Mucosa of stomach (tissue), 1 donor: ENCODE measurements around the gene FRMD4A.

ENCODE experiments used
- H3K27me3 ChIP-seq: one replicate; pipeline ENCODE4 v1.7.0; 2013; ENCODE audit warnings: mild to moderate bottlenecking, low read length; ENCODE audit not compliant: control insufficient read depth, insufficient read depth
- H3K36me3 ChIP-seq: one replicate; pipeline ENCODE4 v1.7.0; 2013; ENCODE audit warnings: low read length; ENCODE audit not compliant: control insufficient read depth, insufficient read depth
- H3K4me1 ChIP-seq: one replicate; pipeline ENCODE4 v1.7.0; 2013; ENCODE audit warnings: mild to moderate bottlenecking, low read length; ENCODE audit not compliant: control insufficient read depth, insufficient read depth
- H3K4me3 ChIP-seq: one replicate; pipeline ENCODE4 v1.7.0; 2013; ENCODE audit warnings: low read length
- H3K9ac ChIP-seq: one replicate; pipeline ENCODE4 v1.7.0; 2013; ENCODE audit warnings: mild to moderate bottlenecking, low read length, moderate library complexity
- H3K9me3 ChIP-seq: one replicate; pipeline ENCODE4 v1.7.0; 2013; ENCODE audit warnings: mild to moderate bottlenecking, low read length, moderate library complexity; ENCODE audit not compliant: control insufficient read depth
- donor health status: Pancreatic carcinoma.

FRMD4A gene

DNA sequence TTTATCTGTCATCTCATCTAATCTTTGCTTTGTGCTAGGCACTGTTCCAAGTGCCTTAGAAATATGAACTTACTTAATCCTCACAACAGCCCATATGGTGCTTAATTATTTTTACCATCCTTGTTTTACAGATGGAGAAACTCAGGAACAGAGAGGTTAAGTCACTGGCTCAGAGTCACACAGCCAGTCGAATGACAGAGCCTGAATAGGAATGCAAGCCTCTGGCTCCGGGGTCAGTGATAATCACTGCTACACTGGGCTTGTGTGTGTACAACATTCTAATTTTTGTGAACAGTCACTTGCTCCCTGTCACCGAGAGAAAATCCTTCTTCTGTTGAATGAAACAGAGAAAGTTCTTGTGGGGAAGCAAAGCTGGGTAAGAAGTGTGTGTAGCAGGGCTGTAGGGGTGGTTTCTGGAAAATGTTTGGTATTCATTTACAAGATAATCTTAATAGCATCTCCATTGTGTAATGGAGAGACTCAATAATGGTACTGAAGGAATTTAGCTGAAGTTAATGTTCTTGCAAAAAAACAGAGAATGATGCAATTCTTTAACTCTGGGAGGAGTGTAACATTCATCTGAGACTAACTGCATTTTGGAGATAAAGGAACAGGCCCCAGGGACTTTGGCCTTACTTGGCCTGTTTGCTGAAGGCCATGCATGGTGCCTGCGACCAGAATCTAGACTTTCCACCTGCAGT lies 290.6 kb downstream of the FRMD4A start:
- no peak overlapping the region for H3K9ac ChIP-seq
- no peaks in the 10 kb centered on the region for H3K27me3 ChIP-seq
- H3K4me1 ChIP-seq, result peaks cover 6% of the 10 kb centered on the region
- H3K36me3 ChIP-seq, result no peaks in the 10 kb centered on the region
- H3K9me3 ChIP-seq, result no peaks in the 10 kb centered on the region
- H3K4me3 ChIP-seq, result no peak overlapping the region

DNA sequence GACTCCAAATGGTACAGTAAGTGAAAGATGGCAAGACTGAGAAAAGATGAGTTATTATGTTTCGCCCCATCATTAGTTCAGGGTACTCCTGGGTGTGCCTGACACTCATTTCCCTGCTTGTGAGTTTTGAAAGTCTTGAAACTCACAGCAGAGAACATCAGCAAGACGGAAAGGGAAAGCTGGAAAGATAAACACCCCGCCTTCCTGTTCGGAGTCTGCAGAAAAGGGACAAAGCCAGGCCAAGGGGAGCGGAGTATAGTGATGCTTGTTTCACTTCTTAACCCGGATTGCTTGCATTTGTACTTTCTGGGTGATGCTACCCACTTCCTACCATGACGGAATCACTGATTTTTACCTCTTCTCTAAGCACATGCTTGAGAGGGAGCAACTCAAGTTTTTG lies 294.5 kb downstream of the FRMD4A start:
- no peaks in the 10 kb centered on the region for H3K36me3 ChIP-seq
- no peaks in the 10 kb centered on the region for H3K27me3 ChIP-seq
- no peak overlapping the region for H3K9ac ChIP-seq
- no peaks in the 10 kb centered on the region for H3K9me3 ChIP-seq
- H3K4me3 ChIP-seq, result no peak overlapping the region
- peaks cover 6% of the 10 kb centered on the region for H3K4me1 ChIP-seq

DNA sequence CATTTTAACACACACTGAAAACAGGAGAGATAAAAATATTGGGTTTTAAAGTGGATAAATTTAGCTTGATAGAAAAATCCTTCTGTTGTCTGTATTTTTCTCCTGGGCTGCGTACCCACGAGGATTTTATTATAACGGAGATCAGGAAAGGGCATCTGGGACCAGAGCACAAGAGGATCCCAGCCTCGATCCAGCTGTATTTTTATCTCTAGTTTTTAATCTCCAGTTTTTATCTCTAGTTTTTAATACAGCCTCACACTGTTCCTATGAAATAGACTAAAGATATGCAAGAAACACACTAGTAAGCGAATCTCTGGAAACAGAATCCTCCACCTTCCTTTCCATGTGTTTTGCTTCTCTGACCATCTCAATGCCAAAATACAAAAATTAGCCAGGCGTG lies 295.2 kb downstream of the FRMD4A start:
- peaks cover 3% of the 10 kb centered on the region for H3K4me1 ChIP-seq
- H3K9ac ChIP-seq, result no peak overlapping the region

DNA sequence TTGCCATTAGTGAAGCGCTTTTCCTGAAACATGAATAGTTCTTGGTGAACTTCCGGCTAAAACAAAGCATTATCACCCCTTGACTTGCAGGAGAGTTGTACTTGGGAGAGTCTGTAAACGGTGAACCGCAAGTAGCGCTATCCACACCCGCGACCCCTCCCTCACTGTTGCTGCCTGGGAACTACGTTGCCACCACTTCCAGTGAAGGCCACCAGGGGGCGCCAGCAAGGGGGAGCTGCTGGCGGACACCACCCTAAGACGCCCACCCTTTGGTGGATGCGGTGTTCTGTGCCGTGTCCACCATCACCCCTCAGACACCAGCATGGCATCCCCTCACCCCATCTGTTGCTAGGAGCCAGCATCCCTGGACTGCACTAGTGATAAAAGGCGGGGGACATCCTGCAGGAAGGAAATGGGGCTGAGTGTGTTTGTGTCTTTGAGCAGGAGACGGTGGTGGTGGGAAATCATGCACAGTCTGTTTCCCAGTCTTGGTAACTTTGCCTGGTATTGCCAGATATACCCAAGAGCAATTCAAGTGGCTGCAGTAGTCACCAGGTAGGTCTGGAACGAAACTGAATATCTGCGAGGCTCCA lies 298.2 kb downstream of the FRMD4A start:
- H3K27me3 ChIP-seq, result no peaks in the 10 kb centered on the region
- H3K9ac ChIP-seq, result no peak overlapping the region
- H3K4me3 ChIP-seq, result no peak overlapping the region
- no peaks in the 10 kb centered on the region for H3K4me1 ChIP-seq
- no peaks in the 10 kb centered on the region for H3K36me3 ChIP-seq
- H3K9me3 ChIP-seq, result no peaks in the 10 kb centered on the region

More for the DNA sequence above, 295.2 kb downstream of the FRMD4A start:
- Histone ChIP-seq H3K36me3 (no peaks in the 10 kb centered on the region), H3K4me3 (no peak overlapping the region), H3K27me3 (no peaks in the 10 kb centered on the region), H3K9me3 (no peaks in the 10 kb centered on the region)

DNA sequence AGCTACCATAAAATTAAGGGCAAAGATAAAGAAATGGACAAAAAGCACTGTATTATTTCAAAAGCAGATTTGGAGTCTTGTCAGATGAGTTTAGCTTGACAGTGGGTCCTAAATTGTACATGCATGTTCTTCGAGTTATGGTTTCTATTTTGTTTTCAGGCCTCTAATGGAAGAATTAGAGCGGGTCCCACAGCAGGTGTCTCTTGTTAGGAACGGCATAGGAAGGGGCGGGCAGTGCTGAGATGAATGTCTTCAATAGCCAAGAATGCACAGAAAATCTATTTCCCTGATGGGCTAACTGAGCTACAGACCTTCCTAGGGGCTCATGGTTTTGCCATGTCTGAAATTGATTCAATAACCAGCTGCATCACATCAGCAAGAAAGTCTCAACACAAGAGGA lies 304.4 kb downstream of the FRMD4A start:
- Histone ChIP-seq H3K9ac (no peak overlapping the region), H3K27me3 (no peaks in the 10 kb centered on the region), H3K9me3 (no peaks in the 10 kb centered on the region), H3K4me1 (no peaks in the 10 kb centered on the region), H3K36me3 (no peaks in the 10 kb centered on the region), H3K4me3 (no peak overlapping the region)

DNA sequence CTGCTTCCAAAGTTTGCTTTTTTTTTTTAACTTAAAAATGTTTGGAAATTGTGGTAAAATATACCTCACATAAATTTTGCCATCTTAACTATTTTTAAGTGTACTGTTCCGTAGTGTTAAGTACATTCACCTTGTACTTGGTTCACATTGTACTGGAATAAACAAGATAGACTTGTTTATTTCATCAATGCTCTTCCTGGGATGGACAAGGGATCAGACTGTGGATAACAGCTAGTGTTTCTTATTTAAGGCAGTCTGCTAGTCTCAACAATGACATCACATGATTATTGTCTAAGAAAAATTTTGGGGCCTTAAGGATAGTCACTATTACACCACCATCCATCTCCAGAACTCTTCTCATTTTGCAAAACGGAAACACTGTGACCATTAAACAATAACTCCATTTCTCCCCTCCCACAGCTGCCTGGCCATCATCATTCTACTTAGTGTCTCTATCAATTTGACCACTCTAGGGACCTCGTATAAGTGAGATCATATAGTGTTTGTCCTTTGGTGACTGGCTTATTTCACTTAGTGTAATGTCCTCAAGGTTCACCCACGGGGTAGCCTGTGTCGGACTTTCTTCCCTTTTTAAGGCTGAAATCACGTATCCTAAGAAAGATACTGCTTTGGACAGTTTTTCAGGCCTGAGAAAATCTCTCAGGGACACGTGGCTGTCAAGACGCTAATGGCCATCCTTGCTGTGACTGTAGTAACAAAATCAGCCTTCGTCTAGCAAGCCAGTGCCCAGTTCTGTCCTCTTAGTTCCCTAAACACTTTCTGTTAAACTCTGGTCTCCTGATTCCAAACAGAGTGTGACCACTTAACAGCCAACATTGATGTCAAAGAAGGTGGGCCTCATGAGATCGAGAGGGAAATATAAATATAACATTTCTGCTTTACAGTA lies 305.2 kb downstream of the FRMD4A start:
- no peaks in the 10 kb centered on the region for H3K27me3 ChIP-seq
- no peak overlapping the region for H3K4me3 ChIP-seq
- H3K9me3 ChIP-seq, result no peaks in the 10 kb centered on the region

DNA sequence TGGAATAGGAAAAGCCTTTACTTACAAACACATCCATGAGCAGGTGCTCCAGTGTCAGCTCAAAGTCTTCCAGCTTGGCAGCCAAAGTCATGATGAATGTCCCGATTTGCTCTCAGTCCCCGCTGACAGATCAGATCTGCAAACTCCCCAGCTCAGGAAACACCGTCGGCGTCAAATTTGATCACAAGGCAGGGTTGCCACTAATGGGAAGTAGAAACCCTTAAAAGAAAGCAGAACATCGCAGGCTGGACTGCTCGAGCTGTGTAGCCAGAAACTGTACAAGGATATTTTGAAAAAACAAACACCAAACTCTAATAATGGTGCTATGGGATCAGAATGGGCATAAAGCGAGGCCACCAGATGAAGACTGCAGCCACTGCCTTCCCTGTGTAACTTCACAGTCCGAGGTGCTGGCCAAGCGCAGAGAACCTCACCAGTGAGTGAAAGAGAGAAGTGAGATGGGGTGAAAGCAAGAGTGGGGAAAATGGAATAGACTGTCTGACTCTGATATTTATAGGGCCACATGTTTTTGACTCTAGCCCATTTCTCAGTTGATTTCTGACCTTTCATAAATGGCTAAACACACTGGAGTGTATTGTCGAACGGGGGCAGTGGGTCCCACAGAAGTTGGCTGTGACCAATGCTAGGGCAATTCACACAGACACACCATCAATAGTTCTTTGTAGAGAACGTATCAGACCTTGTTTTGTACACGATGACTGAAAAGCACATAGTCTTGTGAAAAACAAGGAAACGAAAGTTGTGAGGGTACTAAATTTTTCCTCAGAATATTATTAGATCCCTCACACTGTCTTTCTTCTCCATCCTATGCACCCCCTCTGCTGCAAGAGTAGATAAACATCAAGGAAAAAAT lies 306.2 kb downstream of the FRMD4A start:
- no peak overlapping the region for H3K4me3 ChIP-seq
- H3K9ac ChIP-seq, result no peak overlapping the region
- no peaks in the 10 kb centered on the region for H3K4me1 ChIP-seq
- no peaks in the 10 kb centered on the region for H3K27me3 ChIP-seq
- H3K9me3 ChIP-seq, result no peaks in the 10 kb centered on the region
- no peaks in the 10 kb centered on the region for H3K36me3 ChIP-seq

More for the DNA sequence above, 305.2 kb downstream of the FRMD4A start:
- Histone ChIP-seq H3K4me1 (no peaks in the 10 kb centered on the region), H3K9ac (no peak overlapping the region), H3K36me3 (no peaks in the 10 kb centered on the region)

DNA sequence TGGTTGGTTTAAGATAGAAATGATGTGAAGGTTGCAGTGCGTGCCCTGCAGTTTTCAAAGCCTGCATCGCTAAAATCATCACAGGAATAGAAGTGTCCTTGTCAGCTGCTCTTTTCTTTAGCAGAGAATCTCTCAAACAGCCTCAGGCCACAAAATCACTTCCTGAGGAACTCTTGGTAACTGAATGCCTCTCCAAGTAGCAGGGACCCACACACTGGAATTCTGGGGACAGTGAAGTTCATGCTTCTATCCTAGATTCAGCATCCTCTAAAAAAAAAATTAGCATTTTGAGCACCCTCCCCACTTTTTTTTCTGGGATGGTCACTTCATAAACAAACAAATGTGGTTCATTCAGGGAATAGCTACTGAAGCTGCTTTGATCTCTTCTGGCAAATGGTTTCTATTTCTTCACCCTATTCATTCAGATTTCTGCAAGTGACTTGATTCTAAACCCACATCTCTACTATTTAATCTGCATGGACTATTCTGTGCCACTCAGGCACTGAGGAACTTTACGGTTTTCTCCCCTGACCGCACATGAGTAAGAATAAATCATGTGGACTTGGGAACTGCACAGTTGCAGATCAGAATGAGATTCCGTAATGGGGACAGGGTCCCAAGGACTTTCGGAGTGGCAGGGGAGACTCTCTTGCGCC lies 306.9 kb downstream of the FRMD4A start:
- no peaks in the 10 kb centered on the region for H3K9me3 ChIP-seq
- H3K27me3 ChIP-seq, result no peaks in the 10 kb centered on the region
- H3K4me3 ChIP-seq, result no peak overlapping the region
- H3K4me1 ChIP-seq, result no peaks in the 10 kb centered on the region
- H3K36me3 ChIP-seq, result no peaks in the 10 kb centered on the region
- H3K9ac ChIP-seq, result no peak overlapping the region

DNA sequence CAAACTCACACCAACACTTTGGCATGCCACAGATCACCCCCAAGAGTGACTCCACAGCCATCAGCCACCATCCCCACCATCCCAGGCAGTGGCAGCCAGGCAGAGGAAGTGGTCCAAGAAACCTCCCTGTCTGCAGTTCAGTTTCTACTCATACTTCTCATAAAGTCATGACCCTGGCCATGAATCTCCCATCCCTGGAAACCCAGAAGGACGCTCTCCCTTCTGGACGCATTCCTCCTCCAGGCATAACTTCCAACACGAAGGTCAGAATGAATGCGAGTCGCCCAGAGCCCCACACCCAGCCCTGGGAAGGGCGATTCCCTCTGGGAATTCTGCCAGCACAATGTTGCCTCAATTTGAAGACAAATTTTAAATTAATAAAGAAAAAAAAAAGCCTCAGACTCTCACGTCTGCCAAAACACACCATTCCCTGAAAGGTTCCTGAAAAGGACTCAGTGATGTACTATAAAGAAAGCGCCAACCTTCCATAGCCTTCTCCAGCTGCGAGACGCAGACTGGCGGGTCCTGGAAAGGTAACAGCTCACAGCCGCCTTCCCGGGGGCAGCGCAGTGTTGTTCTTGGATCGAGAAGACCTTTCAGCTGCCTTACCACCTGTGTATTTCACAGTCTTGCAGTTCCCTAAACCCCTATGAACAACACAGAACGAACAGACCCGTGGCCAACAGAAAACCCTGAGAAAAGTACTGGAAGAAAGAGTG lies 307.6 kb downstream of the FRMD4A start:
- Histone ChIP-seq H3K36me3 (no peaks in the 10 kb centered on the region), H3K27me3 (no peaks in the 10 kb centered on the region), H3K4me3 (no peak overlapping the region), H3K9me3 (no peaks in the 10 kb centered on the region), H3K9ac (no peak overlapping the region), H3K4me1 (no peaks in the 10 kb centered on the region)

DNA sequence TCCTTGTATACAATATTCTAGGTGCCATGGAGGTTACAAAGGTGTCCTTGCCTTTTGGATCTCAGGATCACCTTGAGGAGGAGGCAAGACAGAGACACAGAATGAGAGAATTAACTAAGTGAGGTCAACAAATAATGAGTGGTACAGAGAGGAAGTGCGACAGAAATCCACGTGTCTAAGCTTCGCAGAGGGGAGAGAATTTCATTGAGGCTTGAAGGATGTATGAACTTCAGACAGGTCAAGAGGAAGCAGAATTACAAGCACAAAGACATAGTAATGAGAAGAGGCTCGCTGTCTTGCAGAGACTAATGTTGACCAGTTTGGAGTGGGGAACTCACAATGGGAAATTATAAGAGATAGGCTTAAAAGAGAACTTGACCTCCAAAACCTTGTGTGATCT lies 308.7 kb downstream of the FRMD4A start:
- Histone ChIP-seq H3K36me3 (no peaks in the 10 kb centered on the region), H3K9ac (no peak overlapping the region), H3K4me1 (no peaks in the 10 kb centered on the region), H3K9me3 (no peaks in the 10 kb centered on the region), H3K4me3 (no peak overlapping the region), H3K27me3 (no peaks in the 10 kb centered on the region)
